Stomach smooth muscle (tissue), 2 donors: ENCODE data around the gene IL12RB2.
A peak's percentile ranks its signal among the peaks of the same experiment; 100 is the strongest.

Experiments used
- H3K27ac ChIP-seq: one replicate; pipeline ENCODE4 v1.7.0; 2013; ENCODE audit warnings: mild to moderate bottlenecking, low read length, inconsistent platforms
- H3K27me3 ChIP-seq, 2 donors: one replicate each; pipeline ENCODE4 v1.7.0; 2013; ENCODE audit warnings: low read length in 2 of 2; ENCODE audit not compliant: insufficient read depth in 2 of 2, control insufficient read depth in 1 of 2
- H3K36me3 ChIP-seq, 2 donors: one replicate each; pipeline ENCODE4 v1.7.0; 2013; ENCODE audit warnings: low read length in 2 of 2; ENCODE audit not compliant: control insufficient read depth in 2 of 2, insufficient read depth in 2 of 2
- H3K4me1 ChIP-seq: one replicate; pipeline ENCODE4 v1.7.0; 2013; ENCODE audit warnings: low read length; ENCODE audit not compliant: control insufficient read depth, insufficient read depth
- H3K4me3 ChIP-seq, 2 donors: one replicate each; pipeline ENCODE4 v1.7.0; 2013; ENCODE audit warnings: low read length in 2 of 2
- H3K9ac ChIP-seq, 2 donors: one replicate each; pipeline ENCODE4 v1.7.0; 2013; ENCODE audit warnings: low read length in 2 of 2, mild to moderate bottlenecking in 1 of 2
- H3K9me3 ChIP-seq, 2 donors: one replicate each; pipeline ENCODE4 v1.7.0; 2013; ENCODE audit warnings: low read length in 2 of 2; ENCODE audit not compliant: control insufficient read depth in 2 of 2
- donor health status: healthy.
- donor health status: Pancreatic carcinoma.

The IL12RB2 gene

GRCh38 chr1:67431869-67432578, 124.4 kb downstream of the IL12RB2 start:
- peak overlapping the region; percentile 93 to 98 for H3K4me3 ChIP-seq

GRCh38 chr1:67432745-67433144, 125.1 kb downstream of the IL12RB2 start:
- peaks cover 9% of the 10 kb centered on the region for H3K4me1 ChIP-seq
- H3K36me3 ChIP-seq, result no peaks in the 10 kb centered on the region
- H3K4me3 ChIP-seq, result no peak overlapping the region
- no peak overlapping the region for H3K9ac ChIP-seq
- no peaks in the 10 kb centered on the region for H3K27me3 ChIP-seq
- H3K9me3 ChIP-seq, result no peaks in the 10 kb centered on the region
- no peak overlapping the region for H3K27ac ChIP-seq

More at GRCh38 chr1:67431869-67432578, 124.4 kb downstream of the IL12RB2 start:
- H3K9me3 ChIP-seq, result no peaks in the 10 kb centered on the region
- H3K4me1 ChIP-seq, result peaks cover 9% of the 10 kb centered on the region
- no peaks in the 10 kb centered on the region for H3K36me3 ChIP-seq
- H3K9ac ChIP-seq, result peak overlapping the region; percentile 43 to 97
- H3K27ac ChIP-seq, result peak overlapping the region; percentile 88
- H3K27me3 ChIP-seq, result no peaks in the 10 kb centered on the region

- no peaks in the 10 kb centered on the region for H3K9me3 ChIP-seq
- H3K27ac ChIP-seq, result no peak overlapping the region
- H3K4me1 ChIP-seq, result peaks cover 9% of the 10 kb centered on the region
- no peak overlapping the region for H3K4me3 ChIP-seq
- H3K27me3 ChIP-seq, result no peaks in the 10 kb centered on the region
- H3K9ac ChIP-seq, result no peak overlapping the region
- H3K36me3 ChIP-seq, result no peaks in the 10 kb centered on the region
Observed at GRCh38 chr1:67433837-67434236, 126.2 kb downstream of the IL12RB2 start.

DNA sequence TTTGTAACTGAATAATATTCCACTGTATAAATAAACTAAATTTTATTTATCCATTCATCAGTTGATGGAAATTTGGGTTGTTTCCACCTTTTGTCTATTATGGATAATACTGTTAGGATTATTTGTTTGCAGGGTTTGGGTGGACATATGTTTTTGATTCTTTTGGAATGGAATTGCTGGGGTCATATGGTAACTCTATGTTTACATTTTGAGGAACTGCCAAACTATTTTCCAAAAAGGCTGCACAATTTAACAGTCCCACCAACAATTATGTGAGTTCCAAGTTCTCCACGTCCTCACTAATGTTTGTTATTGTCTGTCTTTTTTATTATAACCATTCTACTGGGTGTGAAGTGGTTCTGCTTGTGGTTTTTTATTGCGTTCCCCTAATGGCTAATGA, 126.8 kb downstream of the IL12RB2 start:
- Histone ChIP-seq H3K4me1 (peaks cover 9% of the 10 kb centered on the region), H3K36me3 (no peaks in the 10 kb centered on the region), H3K4me3 (no peak overlapping the region), H3K9me3 (no peaks in the 10 kb centered on the region), H3K27me3 (no peaks in the 10 kb centered on the region), H3K27ac (no peak overlapping the region), H3K9ac (no peak overlapping the region)

DNA sequence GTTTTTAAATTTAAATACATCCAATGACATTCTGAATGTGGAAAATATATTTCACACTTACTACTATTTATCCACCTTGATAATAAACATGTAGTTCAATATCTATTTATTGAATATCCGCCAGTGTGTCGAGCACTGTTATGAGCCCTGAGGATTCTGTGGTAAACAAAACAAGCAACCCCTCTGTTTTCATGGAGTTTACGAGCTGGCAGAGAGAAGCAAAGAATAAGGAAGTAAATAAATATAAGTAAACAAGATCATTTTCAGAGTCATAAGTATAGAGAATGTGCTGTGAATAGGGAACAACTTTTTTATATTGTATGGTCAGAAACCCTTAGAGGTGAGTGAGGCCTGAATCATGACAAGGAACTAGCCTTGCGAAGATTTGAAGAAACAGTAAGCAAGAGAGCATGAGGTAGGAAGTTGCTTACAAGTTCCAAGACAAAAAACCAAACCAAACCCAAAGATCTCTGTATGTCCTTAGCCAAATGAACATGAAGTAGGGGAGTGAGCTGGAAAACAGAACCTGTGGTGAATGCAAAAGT, 128.9 kb downstream of the IL12RB2 start:
- Histone ChIP-seq H3K36me3 (no peaks in the 10 kb centered on the region), H3K9ac (no peak overlapping the region), H3K4me3 (no peak overlapping the region), H3K9me3 (no peaks in the 10 kb centered on the region), H3K27me3 (no peaks in the 10 kb centered on the region), H3K4me1 (peaks cover 11% of the 10 kb centered on the region), H3K27ac (no peak overlapping the region)

- Histone ChIP-seq H3K27me3 (no peaks in the 10 kb centered on the region), H3K4me3 (no peak overlapping the region), H3K4me1 (peaks cover 8% of the 10 kb centered on the region), H3K36me3 (no peaks in the 10 kb centered on the region), H3K27ac (no peak overlapping the region), H3K9me3 (no peaks in the 10 kb centered on the region), H3K9ac (no peak overlapping the region)
Observed at GRCh38 chr1:67437961-67438360, 130.3 kb downstream of the IL12RB2 start.

- Histone ChIP-seq H3K36me3 (no peaks in the 10 kb centered on the region), H3K4me1 (peaks cover 8% of the 10 kb centered on the region), H3K9me3 (no peaks in the 10 kb centered on the region), H3K4me3 (no peak overlapping the region), H3K27ac (no peak overlapping the region), H3K9ac (no peak overlapping the region), H3K27me3 (no peaks in the 10 kb centered on the region)
Observed at GRCh38 chr1:67439277-67440029, 131.8 kb downstream of the IL12RB2 start.

DNA sequence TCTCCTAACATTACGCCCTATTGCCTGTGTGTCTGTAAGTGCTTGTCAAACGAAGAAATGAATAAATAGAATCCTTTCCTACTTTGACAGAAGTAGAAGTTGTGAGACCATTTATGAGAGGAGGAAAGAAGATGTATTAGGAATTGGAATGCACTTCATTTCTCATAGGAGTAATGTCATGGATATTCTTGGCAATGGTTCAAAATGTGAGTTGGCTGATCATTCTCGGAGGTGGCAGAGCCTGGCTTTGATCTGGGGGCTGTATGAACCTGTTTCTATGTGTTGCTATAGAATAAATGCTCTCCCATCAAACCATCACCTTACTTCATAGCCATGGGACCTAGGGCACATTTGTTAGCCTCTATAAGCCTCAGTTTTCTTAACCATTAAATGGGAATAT, 132.7 kb downstream of the IL12RB2 start:
- H3K9ac ChIP-seq, result no peak overlapping the region
- H3K27ac ChIP-seq, result no peak overlapping the region

GRCh38 chr1:67441183-67441582, 133.5 kb downstream of the IL12RB2 start:
- H3K27ac ChIP-seq, result peak overlapping the region; percentile 41

More for the DNA sequence above, 132.7 kb downstream of the IL12RB2 start:
- H3K4me1 ChIP-seq, result peaks cover 5% of the 10 kb centered on the region
- no peaks in the 10 kb centered on the region for H3K9me3 ChIP-seq
- H3K27me3 ChIP-seq, result no peaks in the 10 kb centered on the region
- H3K4me3 ChIP-seq, result no peak overlapping the region
- H3K36me3 ChIP-seq, result no peaks in the 10 kb centered on the region

DNA sequence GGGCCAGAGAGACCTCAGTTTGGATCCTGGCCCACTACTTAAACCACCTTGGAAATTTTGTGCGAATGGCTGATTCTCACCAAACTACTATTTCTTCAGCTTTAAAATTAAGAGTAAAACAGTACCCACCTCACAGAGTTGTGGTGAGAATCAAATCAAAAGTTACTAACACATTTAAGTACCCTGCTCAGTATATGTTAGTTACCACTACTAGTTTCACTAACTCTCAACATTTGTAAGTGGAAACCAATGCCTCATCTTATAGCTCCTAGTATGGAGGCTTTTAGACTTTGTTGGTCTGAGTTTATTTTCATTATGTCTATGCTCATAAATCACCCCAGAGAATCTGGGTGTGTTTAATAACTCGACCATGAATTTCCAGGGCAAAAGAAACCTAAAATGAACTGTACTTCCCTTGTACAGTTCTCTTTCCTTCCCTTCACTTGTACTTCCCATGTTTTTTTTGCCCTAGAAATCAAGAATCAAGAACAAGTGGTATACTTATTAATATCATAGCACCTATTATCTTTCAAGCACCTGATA, 134.1 kb downstream of the IL12RB2 start:
- H3K36me3 ChIP-seq, result no peaks in the 10 kb centered on the region
- H3K9ac ChIP-seq, result no peak overlapping the region
- H3K4me3 ChIP-seq, result no peak overlapping the region
- peaks cover 5% of the 10 kb centered on the region for H3K4me1 ChIP-seq
- no peaks in the 10 kb centered on the region for H3K27me3 ChIP-seq
- no peaks in the 10 kb centered on the region for H3K9me3 ChIP-seq
- peak overlapping the region; percentile 41 for H3K27ac ChIP-seq

More at GRCh38 chr1:67441183-67441582, 133.5 kb downstream of the IL12RB2 start:
- H3K9me3 ChIP-seq, result no peaks in the 10 kb centered on the region
- no peak overlapping the region for H3K9ac ChIP-seq
- H3K4me3 ChIP-seq, result no peak overlapping the region
- H3K36me3 ChIP-seq, result no peaks in the 10 kb centered on the region
- H3K27me3 ChIP-seq, result no peaks in the 10 kb centered on the region
- peaks cover 5% of the 10 kb centered on the region for H3K4me1 ChIP-seq
